GM12873 (cell line): ENCODE results near the gene SC5D.

Experiments used
- CTCF ChIP-seq: IDR thresholded peaks from 2 replicates; pipeline ENCODE4 v1.5.1; 2012; ENCODE audit warnings: low read depth, mild to moderate bottlenecking, moderate library complexity, low read length, control low read depth; ENCODE audit not compliant: insufficient read depth; ENCODE audit errors: missing control alignments

SC5D gene

GRCh38 chr11:121293288-121293594 is 670 bp downstream of the SC5D start:
- TF ChIP-seq CTCF: no peak

GRCh38 chr11:121295246-121296029 is 2.9 kb downstream of the SC5D start:
- TF ChIP-seq CTCF: no peak

DNA sequence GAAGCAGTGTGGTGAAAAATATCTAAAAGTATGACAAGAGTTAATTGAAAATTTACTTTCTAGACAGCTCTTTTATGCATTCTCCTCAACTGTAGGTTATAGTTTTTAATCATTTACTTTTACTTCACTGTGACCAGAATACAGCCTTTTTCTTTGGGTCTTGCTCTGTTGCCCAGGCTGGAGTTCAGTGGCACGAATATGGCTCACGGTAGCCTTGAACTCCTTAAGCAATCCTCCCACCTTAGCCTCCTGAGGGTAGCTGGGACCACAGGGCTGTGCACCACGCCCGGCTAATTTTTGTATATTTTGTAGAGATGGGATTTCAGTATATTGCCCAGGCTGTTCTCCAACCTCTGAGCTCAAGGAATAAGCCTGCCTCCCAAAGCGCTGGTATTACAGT is 5.3 kb downstream of the SC5D start:
- no peak for TF ChIP-seq CTCF

DNA sequence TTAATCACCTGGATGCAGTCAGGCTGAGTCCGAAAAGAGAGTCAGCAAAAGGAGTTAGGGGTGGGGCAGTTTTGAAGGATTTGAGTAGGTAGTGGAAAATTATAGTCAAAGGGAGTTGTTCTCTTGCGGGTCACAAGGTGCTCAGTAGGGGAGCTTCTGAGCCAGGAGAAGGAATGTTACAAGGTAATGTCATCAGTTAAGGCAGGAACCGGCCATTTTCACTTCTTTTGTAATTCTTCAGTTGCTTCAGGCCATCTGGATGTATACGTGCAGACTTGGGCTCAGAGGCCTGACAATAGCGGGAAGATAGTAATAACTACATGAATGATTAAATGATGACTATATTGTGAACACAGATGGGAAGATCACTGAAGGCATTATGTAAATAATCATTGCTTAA is 6.2 kb downstream of the SC5D start:
- TF ChIP-seq CTCF: no peak

DNA sequence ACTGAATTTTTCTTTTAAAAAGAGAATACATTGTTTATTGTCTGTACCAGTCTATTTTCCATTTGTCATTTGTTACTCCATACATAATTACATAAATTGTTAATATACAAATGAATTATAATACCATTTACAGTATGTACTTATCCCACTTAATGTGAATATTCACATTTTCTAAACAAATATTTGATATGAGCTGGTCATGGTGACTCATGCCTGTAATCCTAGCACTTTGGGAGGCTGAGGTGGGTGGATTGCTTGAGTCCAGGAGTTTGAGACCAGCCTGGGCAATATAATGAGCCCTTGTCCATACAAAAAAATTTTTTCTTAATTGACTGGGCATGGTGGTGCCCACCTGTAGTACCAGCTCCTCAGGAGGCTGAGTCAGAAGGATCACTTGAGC is 6.8 kb downstream of the SC5D start:
- TF ChIP-seq CTCF: no peak

DNA sequence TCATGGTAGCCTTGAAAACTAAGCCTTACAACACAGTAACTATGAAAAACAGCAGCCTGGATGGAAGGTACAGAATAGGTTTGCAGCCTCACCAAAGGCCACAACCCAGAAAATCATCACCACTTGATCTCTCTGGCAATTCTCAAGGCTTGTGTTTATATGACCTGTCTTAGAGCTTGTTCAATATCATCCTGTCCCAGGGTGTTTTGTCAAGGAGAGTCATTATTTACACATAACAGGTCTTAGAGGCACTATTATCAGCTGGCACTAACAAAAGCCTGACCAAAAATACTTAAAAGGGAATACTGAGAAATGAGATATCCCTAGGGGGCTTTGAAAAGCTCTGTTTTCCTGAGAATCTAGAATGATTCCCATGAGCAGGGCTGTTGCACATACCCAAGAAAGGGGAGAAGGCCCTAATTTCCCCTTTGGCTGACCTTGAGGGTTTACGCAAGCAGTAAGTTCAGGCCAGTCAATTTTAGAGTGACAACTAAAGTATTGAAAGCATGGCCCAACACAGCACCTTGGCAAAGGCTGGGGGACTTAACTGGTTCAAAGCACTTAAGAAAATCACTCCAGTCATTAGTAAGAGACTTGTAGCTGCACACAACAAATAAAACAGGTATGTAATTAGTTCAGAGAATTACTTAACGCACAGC is 7.9 kb downstream of the SC5D start:
- no peak for TF ChIP-seq CTCF

DNA sequence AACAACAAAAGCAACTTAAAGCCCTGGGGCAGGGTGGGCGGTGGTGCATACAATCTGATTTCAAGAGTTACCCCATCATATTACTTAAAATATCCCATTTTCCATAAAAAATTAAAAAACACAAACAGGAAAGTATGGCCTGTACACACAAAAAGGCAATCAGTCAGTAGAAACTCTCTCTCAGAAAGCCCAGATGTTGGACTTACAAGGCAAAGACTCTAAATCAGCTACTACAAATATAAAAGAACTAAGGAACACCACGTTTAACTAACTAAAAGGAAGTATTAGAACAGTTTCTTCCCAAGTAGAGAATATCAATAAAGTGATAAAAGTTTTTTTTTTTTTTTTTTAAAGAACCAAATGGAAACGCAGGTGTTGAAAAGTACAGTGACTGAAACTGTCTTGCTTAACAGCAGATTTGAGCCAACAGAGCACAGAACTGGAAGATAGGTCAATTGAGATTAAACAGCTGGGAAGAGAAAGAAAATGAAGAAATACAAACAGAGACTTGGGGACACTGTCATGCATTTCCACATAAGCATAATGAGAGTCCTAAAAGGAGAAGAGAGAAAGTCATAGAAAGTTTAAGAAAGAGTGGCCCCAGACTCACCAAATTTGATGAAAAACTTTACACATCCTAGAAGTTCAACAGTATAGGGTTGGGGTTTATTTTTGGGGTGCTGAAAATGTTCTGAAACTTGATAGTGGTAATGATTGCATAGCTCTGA is 8.6 kb downstream of the SC5D start:
- TF ChIP-seq CTCF: no peak
